H9 (cell line): ENCODE measurements around the gene DPF3. TPM values are rescaled to one million over a fixed set of nuclear protein-coding genes. Genes with fewer than 3 reads are reported as not detected.

Experiments
- DNase-seq: peaks from one replicate; pipeline ENCODE4 v3.0.0-alpha.2; 2017
- H2AFZ ChIP-seq: one replicate; pipeline ENCODE4 v1.6.1; 2013; ENCODE audit warnings: mild to moderate bottlenecking, low read length, control low read depth, moderate library complexity
- H2AK5ac ChIP-seq: 2 replicates; pipeline ENCODE4 v1.6.1; 2013; ENCODE audit warnings: low read length, control low read depth, mixed read lengths; ENCODE audit not compliant: insufficient read length
- H2BK120ac ChIP-seq: one replicate; pipeline ENCODE4 v1.6.1; 2013; ENCODE audit warnings: low read depth, mild to moderate bottlenecking, low read length, control low read depth, inconsistent platforms; ENCODE audit not compliant: poor library complexity, severe bottlenecking
- H2BK12ac ChIP-seq: 2 replicates; pipeline ENCODE4 v1.6.1; 2013; ENCODE audit warnings: low read length, control low read depth, mixed read lengths, low read depth; ENCODE audit not compliant: insufficient read length
- H2BK15ac ChIP-seq: 2 replicates; pipeline ENCODE4 v1.6.1; 2013; ENCODE audit warnings: low read depth, low read length, control low read depth
- H2BK20ac ChIP-seq: one replicate; pipeline ENCODE4 v1.6.1; 2013; ENCODE audit warnings: low read depth, mild to moderate bottlenecking, low read length, control low read depth, inconsistent platforms; ENCODE audit not compliant: poor library complexity, severe bottlenecking
- H2BK5ac ChIP-seq: 2 replicates; pipeline ENCODE4 v1.6.1; 2013; ENCODE audit warnings: low read length, control low read depth, mixed read lengths; ENCODE audit not compliant: insufficient read length
- H3K14ac ChIP-seq: 2 replicates; pipeline ENCODE4 v1.6.1; 2013; ENCODE audit warnings: low read length, control low read depth; ENCODE audit not compliant: insufficient read depth
- H3K18ac ChIP-seq: 2 replicates; pipeline ENCODE4 v1.6.1; 2013; ENCODE audit warnings: low read depth, mild to moderate bottlenecking, mixed read lengths, low read length, control low read depth; ENCODE audit not compliant: insufficient read length
- H3K23ac ChIP-seq: 2 replicates; pipeline ENCODE4 v1.6.1; 2013; ENCODE audit warnings: low read length, control low read depth, mixed read lengths, low read depth; ENCODE audit not compliant: insufficient read length
- H3K23me2 ChIP-seq: 2 replicates; pipeline ENCODE4 v1.6.1; 2013; ENCODE audit warnings: low read depth, mild to moderate bottlenecking, mixed read lengths, low read length, control low read depth; ENCODE audit not compliant: insufficient read length, poor library complexity, severe bottlenecking
- H3K27ac ChIP-seq: 2 replicates; pipeline ENCODE4 v1.5.1; 2013; ENCODE audit warnings: low read length, control low read depth, mixed read lengths, low read depth; ENCODE audit not compliant: insufficient read length
- H3K27me3 ChIP-seq: 2 replicates; pipeline ENCODE4 v1.6.1; 2013; ENCODE audit warnings: low read length, control low read depth, inconsistent platforms; ENCODE audit not compliant: insufficient read depth
- H3K4ac ChIP-seq: 2 replicates; pipeline ENCODE4 v1.6.1; 2013; ENCODE audit warnings: low read depth, mild to moderate bottlenecking, control low read depth, inconsistent platforms, low read length, moderate library complexity
- H3K4me1 ChIP-seq: 2 replicates; pipeline ENCODE4 v1.6.1; 2013; ENCODE audit warnings: low read length, control low read depth, inconsistent platforms; ENCODE audit not compliant: insufficient read depth
- H3K4me2 ChIP-seq: 2 replicates; pipeline ENCODE4 v1.6.1; 2013; ENCODE audit warnings: low read length, control low read depth, mixed read lengths; ENCODE audit not compliant: insufficient read length, insufficient read depth
- H3K56ac ChIP-seq: 2 replicates; pipeline ENCODE4 v1.6.1; 2013; ENCODE audit warnings: low read depth, mild to moderate bottlenecking, mixed read lengths, low read length, control low read depth; ENCODE audit not compliant: insufficient read length
- H3K79me1 ChIP-seq: 2 replicates; pipeline ENCODE4 v1.6.1; 2013; ENCODE audit warnings: low read depth, mild to moderate bottlenecking, moderate library complexity, low read length, control low read depth, inconsistent platforms; ENCODE audit not compliant: insufficient read depth, poor library complexity, severe bottlenecking
- H3K79me2 ChIP-seq: 2 replicates; pipeline ENCODE4 v1.6.1; 2013; ENCODE audit warnings: low read length, control low read depth, inconsistent platforms; ENCODE audit not compliant: insufficient read depth
- H3K9ac ChIP-seq: 2 replicates; pipeline ENCODE4 v1.6.1; 2013; ENCODE audit warnings: low read length, control low read depth, mixed read lengths; ENCODE audit not compliant: insufficient read length; ENCODE audit errors: extremely low read depth
- H3K9me3 ChIP-seq: one replicate; pipeline ENCODE4 v1.6.1; 2013; ENCODE audit warnings: low read depth, low read length, inconsistent platforms; ENCODE audit not compliant: control insufficient read depth
- H3T11ph ChIP-seq: one replicate; pipeline ENCODE4 v1.6.1; 2013; ENCODE audit warnings: mild to moderate bottlenecking, low read length, control low read depth, inconsistent platforms
- H4K20me1 ChIP-seq: one replicate; pipeline ENCODE4 v1.6.1; 2013; ENCODE audit not compliant: control insufficient read depth, insufficient read length, insufficient read depth
- H4K5ac ChIP-seq: 2 replicates; pipeline ENCODE4 v1.6.1; 2013; ENCODE audit warnings: low read depth, mild to moderate bottlenecking, mixed read lengths, low read length, control low read depth; ENCODE audit not compliant: insufficient read length
- H4K8ac ChIP-seq: replicated peaks from 2 replicates; pipeline ENCODE4 v1.6.1; 2013; ENCODE audit warnings: low read length, control low read depth, mixed read lengths, low read depth; ENCODE audit not compliant: insufficient read length
- H4K91ac ChIP-seq: 2 replicates; pipeline ENCODE4 v1.6.1; 2013; ENCODE audit warnings: low read depth, mild to moderate bottlenecking, moderate library complexity, mixed read lengths, low read length, control low read depth; ENCODE audit not compliant: insufficient read length
- H3K27ac Mint-ChIP-seq, 3 experiments: 2 replicates in 2 of 3; 3 replicates in 1 of 3; pipeline ENCODE4 v1.8.0; 2020 to 2021; ENCODE audit warnings: mixed read lengths in 3 of 3, mild to moderate bottlenecking in 1 of 3, moderate library complexity in 1 of 3
- H3K27me3 Mint-ChIP-seq: 2 replicates; pipeline ENCODE4 v1.8.0; 2021; ENCODE audit warnings: low read depth, mild to moderate bottlenecking, moderate library complexity, mixed read lengths
- H3K36me3 Mint-ChIP-seq, 3 experiments: 2 replicates in 2 of 3; 3 replicates in 1 of 3; pipeline ENCODE4 v1.8.0; 2020 to 2021; ENCODE audit warnings: low read depth in 3 of 3, mixed read lengths in 3 of 3; ENCODE audit not compliant: insufficient read depth in 1 of 3
- H3K4me1 Mint-ChIP-seq, 2 experiments: 2 replicates each; pipeline ENCODE4 v1.8.0; 2020; ENCODE audit warnings: mixed read lengths in 2 of 2
- H3K4me3 Mint-ChIP-seq, 2 experiments: 2 replicates in 1 of 2; 3 replicates in 1 of 2; pipeline ENCODE4 v1.8.0; 2020 to 2021; ENCODE audit warnings: mild to moderate bottlenecking in 2 of 2, mixed read lengths in 2 of 2, moderate library complexity in 1 of 2
- H3K9me3 Mint-ChIP-seq, 2 experiments: 2 replicates in 1 of 2; 3 replicates in 1 of 2; pipeline ENCODE4 v1.8.0; 2020; ENCODE audit warnings: mild to moderate bottlenecking in 2 of 2, mixed read lengths in 2 of 2, moderate library complexity in 1 of 2
- WGBS: extraction: QIAGEN DNeasy Blood & Tissue Kit; methylation state at CpG from one replicate; pipeline ENCODE4 v1.1.7; 2013; ENCODE audit warnings: missing lambda C conversion rate, low lambda C conversion rate, mixed read lengths; ENCODE audit not compliant: insufficient read length; ENCODE audit errors: extremely low coverage; 5-methylcytosine and 5-hydroxymethylcytosine counted together
- total RNA-seq: library from RNA; stranded (reverse); gene quantifications from 2 replicates; pipeline ENCODE4 v1.2.1, GENCODE V29; 2021
- TF ChIP-seq, protein P1 (sequence below): fragments of 200-600 bp; sonication (generic); conservative IDR thresholded peaks from 3 replicates; pipeline ENCODE4 v1.8.0; 2021; ENCODE audit warnings: antibody characterized with exemption, mild to moderate bottlenecking

Gene DPF3
- total RNA-seq, 1 experiment from 2014 or later: not detected

DNA sequence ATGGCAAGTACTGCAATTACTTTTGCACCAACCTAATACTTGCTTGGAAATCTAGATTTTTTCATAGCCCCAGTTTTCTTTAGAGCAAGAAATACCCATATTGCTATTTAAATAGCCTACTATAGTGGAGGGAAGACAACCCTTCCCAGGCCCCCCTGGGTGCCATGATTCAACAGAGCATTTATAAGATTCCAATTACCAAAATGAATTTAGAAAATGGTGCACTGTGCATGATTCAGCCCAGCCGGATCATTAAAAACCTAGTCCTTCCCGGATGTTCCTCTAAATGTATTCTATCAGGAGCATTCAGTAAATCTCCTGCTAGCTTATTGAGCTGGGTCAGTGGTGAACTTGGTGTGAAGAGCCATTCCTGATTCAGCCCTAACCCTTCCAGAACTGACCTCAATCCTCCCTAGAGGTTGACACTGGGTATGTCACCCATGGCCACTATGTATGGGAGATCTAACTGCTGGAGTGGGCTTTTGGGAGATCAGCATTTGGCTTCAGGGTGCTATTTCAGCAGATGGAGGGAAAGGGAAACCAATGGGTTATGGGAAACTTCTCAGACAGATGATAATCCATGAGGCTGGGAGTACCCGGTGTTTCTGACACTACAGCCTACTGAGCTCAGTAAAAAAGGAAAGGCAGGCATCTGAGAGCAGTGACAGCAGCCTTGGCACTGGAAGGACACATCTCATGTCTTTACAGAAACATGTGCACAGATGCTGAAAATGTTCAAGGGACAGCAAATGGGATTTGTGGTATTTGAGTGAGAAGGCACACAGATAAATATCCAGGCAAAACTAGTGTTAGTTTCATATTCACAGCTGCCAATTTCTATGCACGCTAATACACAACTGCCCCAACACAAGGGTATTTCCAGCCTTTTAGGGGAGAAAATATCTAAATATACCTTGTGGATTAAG, 258.9 kb downstream of the DPF3 start:
- Histone ChIP-seq H3K4ac (no peak overlapping the region), H3K18ac (no peak overlapping the region), H3K56ac (no peak overlapping the region), H3K27me3 (peaks cover 2% of the 10 kb centered on the region; the same call in 1 of the 2 replicates), H3K9me3 (no peaks in the 10 kb centered on the region), H4K8ac (no peak overlapping the region), H3K79me1 (no peaks in the 10 kb centered on the region), H4K20me1 (no peaks in the 10 kb centered on the region), H3K27ac (no peak overlapping the region), H2AFZ (no peak overlapping the region), H2BK20ac (no peak overlapping the region), H3K23ac (no peak overlapping the region), H3K9ac (no peak overlapping the region), H3K14ac (no peak overlapping the region), H3K4me2 (no peak overlapping the region), H2BK120ac (no peak overlapping the region), H4K5ac (no peak overlapping the region), H2BK5ac (no peak overlapping the region), H2AK5ac (no peak overlapping the region), H3K23me2 (no peaks in the 10 kb centered on the region), H4K91ac (no peak overlapping the region), H3T11ph (no peak overlapping the region), H3K79me2 (no peaks in the 10 kb centered on the region), H2BK12ac (no peak overlapping the region), H3K4me1 (no peaks in the 10 kb centered on the region), H2BK15ac (no peak overlapping the region)
- TF ChIP-seq, protein P1, sequence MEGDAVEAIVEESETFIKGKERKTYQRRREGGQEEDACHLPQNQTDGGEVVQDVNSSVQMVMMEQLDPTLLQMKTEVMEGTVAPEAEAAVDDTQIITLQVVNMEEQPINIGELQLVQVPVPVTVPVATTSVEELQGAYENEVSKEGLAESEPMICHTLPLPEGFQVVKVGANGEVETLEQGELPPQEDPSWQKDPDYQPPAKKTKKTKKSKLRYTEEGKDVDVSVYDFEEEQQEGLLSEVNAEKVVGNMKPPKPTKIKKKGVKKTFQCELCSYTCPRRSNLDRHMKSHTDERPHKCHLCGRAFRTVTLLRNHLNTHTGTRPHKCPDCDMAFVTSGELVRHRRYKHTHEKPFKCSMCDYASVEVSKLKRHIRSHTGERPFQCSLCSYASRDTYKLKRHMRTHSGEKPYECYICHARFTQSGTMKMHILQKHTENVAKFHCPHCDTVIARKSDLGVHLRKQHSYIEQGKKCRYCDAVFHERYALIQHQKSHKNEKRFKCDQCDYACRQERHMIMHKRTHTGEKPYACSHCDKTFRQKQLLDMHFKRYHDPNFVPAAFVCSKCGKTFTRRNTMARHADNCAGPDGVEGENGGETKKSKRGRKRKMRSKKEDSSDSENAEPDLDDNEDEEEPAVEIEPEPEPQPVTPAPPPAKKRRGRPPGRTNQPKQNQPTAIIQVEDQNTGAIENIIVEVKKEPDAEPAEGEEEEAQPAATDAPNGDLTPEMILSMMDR: no peak; the same call in 2 of the 3 replicates
- H3K4me1 Mint-ChIP-seq: no peaks in the 10 kb centered on the region; a peak in 1 of 4 replicates
- H3K9me3 Mint-ChIP-seq: peaks cover 0 to 9% of the 10 kb centered on the region in 2 experiments; a peak in 3 of 5 replicates
- no peak overlapping the region for H3K4me3 Mint-ChIP-seq
- no peak overlapping the region for H3K27ac Mint-ChIP-seq
- WGBS: no CpG with 5 or more reads among the region's 4 CpGs
- no peaks in the 10 kb centered on the region for H3K36me3 Mint-ChIP-seq
- peaks cover 18% of the 10 kb centered on the region for H3K27me3 Mint-ChIP-seq
- DNase-seq: no peak
